Calu3 (cell line): ENCODE results near the gene OCA2. TPM values are rescaled to one million over a fixed set of nuclear protein-coding genes. Genes with fewer than 3 reads are reported as not detected.

Experiments
- BruUV-seq: library from RNA; stranded (reverse); fragments of 400-500 nt; replicated peaks from 2 replicates; lab custom pipeline; 2021; lab: Mats Ljungman, UMichigan
- CTCF ChIA-PET: fragments of 300-600 bp; sonication (Branson Sonifier 250); formaldehyde crosslinking; loops from one replicate; lab custom pipeline; 2022; ENCODE audit warnings: antibody characterized with exemption; lab: Charles Lee
- DNase-seq: peaks from one replicate; pipeline ENCODE4 v3.0.0; 2022
- H3K27ac Mint-ChIP-seq: one replicate; pipeline ENCODE4 v1.8.0; 2022; ENCODE audit warnings: mixed read lengths; ENCODE audit not compliant: unreplicated experiment
- H3K27me3 Mint-ChIP-seq: one replicate; pipeline ENCODE4 v1.8.0; 2022; ENCODE audit warnings: mixed read lengths; ENCODE audit not compliant: unreplicated experiment
- H3K36me3 Mint-ChIP-seq: one replicate; pipeline ENCODE4 v1.8.0; 2022; ENCODE audit warnings: mild to moderate bottlenecking, moderate library complexity, mixed read lengths; ENCODE audit not compliant: insufficient read depth, unreplicated experiment
- H3K4me1 Mint-ChIP-seq: one replicate; pipeline ENCODE4 v1.8.0; 2022; ENCODE audit warnings: mild to moderate bottlenecking, low read depth, mixed read lengths; ENCODE audit not compliant: unreplicated experiment
- H3K4me3 Mint-ChIP-seq: one replicate; pipeline ENCODE4 v1.8.0; 2022; ENCODE audit warnings: mild to moderate bottlenecking, low read depth, moderate library complexity, mixed read lengths; ENCODE audit not compliant: unreplicated experiment
- H3K9me3 Mint-ChIP-seq: one replicate; pipeline ENCODE4 v1.8.0; 2022; ENCODE audit warnings: low read depth, mixed read lengths; ENCODE audit not compliant: unreplicated experiment
- intact Hi-C: fragments of 100-400 bp; cut with micrococcal nuclease; formaldehyde crosslinking; loops from one replicate; pipeline ENCODE4 v1.10.0; 2022; ENCODE audit not compliant: unreplicated experiment
- total RNA-seq: library from RNA; stranded (reverse); gene quantifications from 2 replicates; pipeline ENCODE4 v1.2.3, GENCODE V29; 2022
- TF ChIP-seq, protein P1 (sequence below): fragments of 200-600 bp; IDR thresholded peaks from one replicate; pipeline ENCODE4 v1.8.0; 2022; ENCODE audit warnings: antibody characterized with exemption; ENCODE audit not compliant: unreplicated experiment

OCA2 gene
- total RNA-seq, 1 experiment from 2014 or later = not detected

DNA sequence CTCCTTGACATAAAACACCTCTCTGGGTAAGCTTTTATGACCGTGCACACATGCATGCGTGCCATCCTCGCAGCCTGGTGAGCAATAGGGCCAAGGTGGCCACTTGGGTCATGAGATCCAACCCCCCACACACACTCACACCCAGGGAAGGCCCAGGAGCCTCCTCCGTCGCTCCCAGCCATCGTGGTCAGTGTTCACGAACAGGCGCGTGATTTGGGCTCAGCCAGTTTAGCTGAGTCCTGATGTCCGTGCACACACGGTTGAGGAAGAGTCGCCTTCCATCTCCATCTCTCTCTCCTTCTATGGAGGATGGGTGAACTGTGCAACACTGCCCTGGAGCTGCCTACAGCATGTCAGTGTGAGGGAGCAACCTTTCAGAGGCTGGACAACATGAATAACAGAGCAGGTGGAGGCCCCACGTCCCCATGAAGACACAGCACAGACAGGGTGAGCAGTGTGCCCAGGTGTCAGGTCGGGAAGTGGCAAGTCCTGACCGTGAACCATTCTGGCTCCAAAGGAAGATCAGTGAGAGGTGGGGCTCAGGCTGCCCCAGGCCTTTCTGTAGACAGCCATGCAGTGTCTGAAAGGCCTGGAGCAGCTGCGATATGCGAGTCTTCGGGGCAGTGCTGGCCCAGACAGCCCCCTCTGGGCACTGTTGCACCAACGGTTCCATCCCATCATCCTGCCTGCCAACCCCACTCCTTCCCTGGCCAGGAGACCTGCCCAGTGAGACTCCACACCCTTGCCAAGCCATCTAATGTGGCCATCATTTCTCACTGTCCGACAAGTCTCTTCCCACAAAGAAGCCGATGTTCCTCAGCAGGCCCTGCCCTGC lies 253.4 kb downstream of the OCA2 start:
- intact Hi-C loops = no loop called here
- H3K27ac Mint-ChIP-seq = no peak overlapping the region

DNA sequence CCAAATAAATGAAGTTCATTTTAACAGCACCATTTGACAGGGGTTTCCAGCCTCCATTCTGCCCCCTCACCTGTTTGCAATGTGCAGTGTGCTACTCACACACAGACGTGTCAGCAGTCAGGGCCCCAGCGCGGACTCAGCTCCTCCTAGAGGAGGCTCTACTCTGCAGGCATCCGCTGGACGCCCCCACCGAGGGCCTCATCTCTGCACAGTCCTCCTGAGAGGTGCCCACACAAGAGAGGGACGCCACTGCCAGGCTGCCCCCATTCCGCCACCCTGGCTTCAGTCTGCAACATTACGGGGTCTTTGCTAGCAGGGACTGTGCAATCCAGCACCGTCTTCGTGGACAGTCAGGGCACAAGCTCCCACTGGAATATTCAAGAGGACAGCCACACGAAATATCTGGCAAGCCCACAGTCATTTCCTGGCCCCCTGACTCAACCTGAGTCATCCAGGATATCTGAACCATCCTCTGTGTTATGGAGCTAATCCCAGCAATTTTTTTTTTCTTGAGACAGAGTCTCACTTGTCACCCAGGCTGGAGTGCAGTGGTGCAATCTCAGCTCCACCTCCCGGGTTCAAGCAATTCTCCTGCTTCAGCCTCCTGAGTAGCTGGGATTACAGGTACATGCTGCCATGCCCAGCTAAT lies 255.0 kb downstream of the OCA2 start:
- no TSS peak for BruUV-seq
- DNase-seq = no peak
- Mint-ChIP-seq H3K9me3 (no peaks in the 10 kb centered on the region), H3K27ac (no peak overlapping the region), H3K36me3 (no peaks in the 10 kb centered on the region), H3K4me3 (no peak overlapping the region), H3K4me1 (no peaks in the 10 kb centered on the region), H3K27me3 (no peaks in the 10 kb centered on the region)
- TF ChIP-seq, protein P1, sequence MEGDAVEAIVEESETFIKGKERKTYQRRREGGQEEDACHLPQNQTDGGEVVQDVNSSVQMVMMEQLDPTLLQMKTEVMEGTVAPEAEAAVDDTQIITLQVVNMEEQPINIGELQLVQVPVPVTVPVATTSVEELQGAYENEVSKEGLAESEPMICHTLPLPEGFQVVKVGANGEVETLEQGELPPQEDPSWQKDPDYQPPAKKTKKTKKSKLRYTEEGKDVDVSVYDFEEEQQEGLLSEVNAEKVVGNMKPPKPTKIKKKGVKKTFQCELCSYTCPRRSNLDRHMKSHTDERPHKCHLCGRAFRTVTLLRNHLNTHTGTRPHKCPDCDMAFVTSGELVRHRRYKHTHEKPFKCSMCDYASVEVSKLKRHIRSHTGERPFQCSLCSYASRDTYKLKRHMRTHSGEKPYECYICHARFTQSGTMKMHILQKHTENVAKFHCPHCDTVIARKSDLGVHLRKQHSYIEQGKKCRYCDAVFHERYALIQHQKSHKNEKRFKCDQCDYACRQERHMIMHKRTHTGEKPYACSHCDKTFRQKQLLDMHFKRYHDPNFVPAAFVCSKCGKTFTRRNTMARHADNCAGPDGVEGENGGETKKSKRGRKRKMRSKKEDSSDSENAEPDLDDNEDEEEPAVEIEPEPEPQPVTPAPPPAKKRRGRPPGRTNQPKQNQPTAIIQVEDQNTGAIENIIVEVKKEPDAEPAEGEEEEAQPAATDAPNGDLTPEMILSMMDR = no peak
- intact Hi-C loops = no loop called here
- CTCF ChIA-PET = no interaction called here

More for the DNA sequence above, 253.4 kb downstream of the OCA2 start:
- Mint-ChIP-seq H3K4me3 (no peak overlapping the region), H3K27me3 (no peaks in the 10 kb centered on the region), H3K9me3 (peaks cover 2% of the 10 kb centered on the region), H3K4me1 (no peaks in the 10 kb centered on the region), H3K36me3 (no peaks in the 10 kb centered on the region)
- DNase-seq = no peak
- BruUV-seq = no TSS peak
- TF ChIP-seq, protein P1 = no peak
- CTCF ChIA-PET = no interaction called here

DNA sequence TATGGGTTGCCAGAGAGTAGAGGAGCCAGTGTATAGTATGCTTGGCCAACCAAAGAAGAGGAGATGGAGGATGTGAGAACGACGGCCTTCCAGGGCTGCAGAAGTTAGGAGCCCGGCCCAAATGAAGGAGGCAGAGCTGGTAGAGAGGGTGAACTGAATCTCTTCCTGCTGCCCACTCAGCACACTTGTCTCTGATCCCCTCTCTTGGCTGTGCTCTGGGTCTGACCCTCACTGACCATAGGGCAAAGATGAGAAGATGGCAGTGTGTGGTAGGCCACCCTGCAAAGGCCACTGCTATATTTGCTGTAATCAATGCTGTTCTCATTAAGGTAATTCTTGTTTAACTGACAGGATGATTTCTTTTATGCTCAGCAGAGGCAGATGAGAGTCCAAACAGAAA lies 256.0 kb downstream of the OCA2 start:
- Mint-ChIP-seq H3K4me1 (no peaks in the 10 kb centered on the region), H3K36me3 (no peaks in the 10 kb centered on the region), H3K27me3 (no peaks in the 10 kb centered on the region), H3K9me3 (peaks cover 5% of the 10 kb centered on the region), H3K27ac (no peak overlapping the region), H3K4me3 (no peak overlapping the region)
- TF ChIP-seq, protein P1 = no peak
- intact Hi-C loops = no loop called here
- CTCF ChIA-PET = no interaction called here
- BruUV-seq = no TSS peak
- no peak for DNase-seq

DNA sequence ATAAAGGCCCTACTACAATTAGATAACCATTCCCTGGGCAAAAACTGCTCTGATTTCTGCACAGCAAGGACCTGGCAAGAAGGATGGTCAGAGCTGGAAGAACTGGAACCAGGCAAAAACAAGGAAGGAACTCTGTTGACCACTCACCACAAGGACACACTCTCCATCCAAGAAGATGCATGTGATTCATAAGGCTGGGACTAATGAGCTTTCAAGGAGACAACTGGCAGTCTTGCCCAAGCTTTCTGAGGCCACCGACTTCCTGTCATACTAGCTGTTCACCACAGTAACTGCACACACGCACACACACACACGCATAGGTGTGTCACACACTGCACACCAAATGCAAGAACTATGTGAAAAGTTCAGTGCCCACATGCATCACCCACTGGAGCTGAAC lies 256.6 kb downstream of the OCA2 start:
- Mint-ChIP-seq H3K27ac (no peak overlapping the region), H3K27me3 (no peaks in the 10 kb centered on the region), H3K9me3 (peaks cover 8% of the 10 kb centered on the region), H3K4me3 (no peak overlapping the region), H3K36me3 (no peaks in the 10 kb centered on the region), H3K4me1 (no peaks in the 10 kb centered on the region)
- CTCF ChIA-PET = no interaction called here
- intact Hi-C loops = no loop called here
- DNase-seq = no peak
- BruUV-seq = no TSS peak
- TF ChIP-seq, protein P1 = no peak
